ENCODE results near the gene ZSCAN30.
A peak's percentile ranks its signal among the peaks of the same experiment; 100 is the strongest.

Gene ZSCAN30

DNA sequence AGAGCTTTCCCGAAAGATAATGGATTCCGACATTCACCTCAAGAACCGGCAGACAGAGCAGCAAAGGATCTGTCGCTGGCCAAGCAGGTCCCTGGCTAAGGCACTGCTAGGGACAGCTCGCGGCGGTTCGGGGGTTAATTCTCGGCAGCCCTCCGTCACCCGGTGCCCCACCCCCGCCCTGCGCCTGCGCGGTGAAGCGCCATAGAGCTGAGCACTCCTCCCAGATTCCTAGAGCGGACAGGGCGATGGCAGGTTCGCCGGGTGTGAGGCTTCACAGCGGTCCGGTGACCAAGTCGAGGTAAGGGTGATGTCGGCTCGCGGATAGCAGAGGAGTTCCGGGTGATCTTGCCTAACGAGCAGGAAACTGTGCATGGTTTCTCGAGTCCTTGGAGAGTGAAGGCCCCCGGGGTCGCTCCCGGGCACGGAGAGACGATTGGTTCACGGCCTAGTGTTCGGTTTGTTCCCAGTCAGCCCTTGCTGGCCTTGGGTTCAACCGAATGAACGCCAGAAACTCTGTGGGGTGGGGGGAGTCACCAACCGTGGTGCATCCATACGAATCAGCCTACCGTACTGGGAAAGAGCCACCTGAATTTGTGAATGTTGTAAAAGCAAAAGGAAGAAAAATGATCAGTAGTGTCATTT lies at the start of gene ZSCAN30:
TSS of gene ZSCAN30 (minus strand) at position 136 of the 642 bp plus-strand sequence. CDS start 25,877 bp downstream, outside the sequence.
- peak; percentile 91 to 95 for DNase-seq (ENCODE audit: low read depth in 2 of 2)

GRCh38 chr18:35337286-35337685 lies 47.3 kb upstream of the ZSCAN30 start:
- DNase-seq (ENCODE audit: low read depth in 2 of 2): no peak

GRCh38 chr18:35335866-35336265 lies 45.8 kb upstream of the ZSCAN30 start:
- DNase-seq (ENCODE audit: low read depth in 2 of 2): no peak

- DNase-seq (ENCODE audit: low read depth in 2 of 2): no peak
Measured at GRCh38 chr18:35334821-35335220, 44.8 kb upstream of the ZSCAN30 start.

GRCh38 chr18:35334212-35334611 lies 44.2 kb upstream of the ZSCAN30 start:
- no peak for DNase-seq (ENCODE audit: low read depth in 2 of 2)

- no peak for DNase-seq (ENCODE audit: low read depth in 2 of 2)
Measured at GRCh38 chr18:35331367-35332087, 41.5 kb upstream of the ZSCAN30 start.

DNA sequence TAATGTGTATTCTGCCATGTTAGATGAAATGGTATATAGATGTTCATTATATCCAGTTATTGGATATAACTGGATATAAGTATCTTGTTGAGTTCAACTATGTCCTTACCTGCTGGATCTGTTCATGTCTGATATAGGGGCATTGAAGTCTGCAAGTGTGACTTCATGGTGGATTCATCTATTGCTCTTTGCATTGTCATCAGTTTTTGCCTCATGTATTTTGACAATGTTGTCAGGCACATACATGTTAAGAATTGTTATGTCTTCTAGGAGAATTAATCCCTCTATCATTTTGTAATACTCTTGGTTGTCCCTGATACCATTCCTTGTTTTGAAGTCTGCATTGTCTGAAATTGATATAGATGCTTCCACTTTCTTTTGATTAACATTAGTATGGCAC lies 38.8 kb upstream of the ZSCAN30 start:
- DNase-seq (ENCODE audit: low read depth in 2 of 2): no peak

- no peak for DNase-seq (ENCODE audit: low read depth in 2 of 2)
Measured at GRCh38 chr18:35326695-35327387, 36.8 kb upstream of the ZSCAN30 start.

GRCh38 chr18:35324926-35325655 lies 35.1 kb upstream of the ZSCAN30 start:
- no peak for DNase-seq (ENCODE audit: low read depth in 2 of 2)

GRCh38 chr18:35322486-35323458 lies 32.7 kb upstream of the ZSCAN30 start:
- no peak for DNase-seq (ENCODE audit: low read depth in 2 of 2)

- no peak for DNase-seq (ENCODE audit: low read depth in 2 of 2)
Measured at GRCh38 chr18:35311496-35311895, 21.5 kb upstream of the ZSCAN30 start.

DNA sequence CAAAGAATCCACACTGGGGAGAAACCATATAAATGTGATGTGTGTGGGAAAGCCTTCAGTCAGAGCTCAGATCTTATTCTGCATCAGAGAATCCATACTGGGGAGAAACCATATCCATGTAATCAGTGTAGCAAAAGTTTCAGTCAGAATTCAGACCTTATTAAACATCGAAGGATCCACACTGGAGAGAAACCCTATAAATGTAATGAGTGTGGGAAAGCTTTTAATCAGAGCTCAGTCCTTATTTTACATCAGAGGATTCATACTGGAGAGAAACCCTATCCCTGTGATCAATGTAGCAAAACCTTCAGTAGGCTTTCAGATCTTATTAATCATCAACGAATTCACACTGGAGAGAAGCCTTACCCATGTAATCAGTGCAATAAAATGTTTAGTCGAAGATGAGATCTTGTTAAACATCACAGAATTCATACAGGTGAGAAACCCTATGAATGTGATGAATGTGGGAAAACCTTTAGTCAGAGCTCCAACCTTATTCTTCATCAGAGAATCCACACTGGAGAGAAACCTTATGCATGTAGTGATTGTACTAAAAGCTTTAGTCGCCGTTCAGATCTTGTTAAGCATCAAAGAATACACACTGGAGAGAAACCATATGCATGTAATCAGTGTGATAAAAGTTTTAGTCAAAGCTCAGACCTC lies 16.7 kb upstream of the ZSCAN30 start:
- DNase-seq (ENCODE audit: low read depth in 2 of 2): no peak

DNA sequence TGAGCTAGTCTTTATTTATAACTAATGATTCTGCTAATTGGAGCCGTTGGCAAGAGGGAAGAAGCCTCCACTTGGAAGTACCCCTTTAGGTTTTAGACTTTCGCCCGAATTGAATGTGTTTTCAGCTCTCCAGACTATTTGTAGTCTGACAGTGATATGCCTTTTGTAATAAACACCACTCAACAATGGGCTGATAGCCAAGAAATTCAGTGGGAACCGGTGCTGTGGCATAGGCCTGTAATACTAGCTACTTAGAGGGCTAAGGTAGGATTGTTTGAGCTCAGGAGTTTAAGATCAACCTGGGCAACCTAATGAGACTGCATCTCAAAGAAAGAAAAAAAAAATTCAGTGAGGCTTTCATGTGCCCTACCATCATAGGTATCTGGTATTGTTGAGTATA lies 13.6 kb upstream of the ZSCAN30 start:
- DNase-seq (ENCODE audit: low read depth in 2 of 2): no peak

- no peak for DNase-seq (ENCODE audit: low read depth in 2 of 2)
Measured at GRCh38 chr18:35296060-35296459, 6.0 kb upstream of the ZSCAN30 start.

DNA sequence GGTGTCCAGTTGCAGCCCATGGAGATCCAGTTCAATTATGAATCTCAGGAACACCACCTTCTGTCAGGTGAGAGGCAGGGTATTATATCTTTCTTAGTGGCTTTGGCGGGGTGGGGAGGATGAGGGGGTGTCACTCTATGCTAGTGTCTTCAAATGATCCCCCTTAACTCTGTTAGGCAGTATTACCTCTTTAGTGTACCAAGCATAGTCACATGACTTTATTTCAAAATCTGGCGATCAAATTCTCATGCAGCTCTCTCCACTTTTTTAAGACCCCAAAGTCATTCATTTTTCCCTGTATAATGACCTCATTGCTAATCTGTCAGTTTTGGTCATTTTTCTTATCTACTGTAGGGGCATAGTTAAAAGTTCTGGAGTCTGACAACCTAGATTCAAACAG lies 1.1 kb upstream of the ZSCAN30 start:
- DNase-seq (ENCODE audit: low read depth in 2 of 2): no peak

DNA sequence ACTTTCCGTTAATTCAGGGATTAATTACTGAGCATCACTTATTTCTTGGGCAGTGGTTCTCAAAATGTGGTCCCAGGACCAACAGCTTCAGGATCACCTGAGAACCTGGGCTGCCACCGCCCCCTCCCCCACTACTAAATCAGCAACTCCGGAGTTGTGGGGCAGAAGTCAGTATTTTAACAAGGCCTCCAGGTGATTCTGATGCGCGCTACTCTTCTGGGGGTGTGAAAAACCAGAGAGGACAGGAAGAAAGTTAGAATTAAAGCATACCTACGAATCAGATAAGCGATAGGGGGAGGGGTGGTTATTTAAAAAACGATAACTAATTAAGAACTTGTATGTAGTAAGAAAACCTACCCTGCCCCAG lies 319 bp downstream of the ZSCAN30 start:
- no peak for DNase-seq (ENCODE audit: low read depth in 2 of 2)

- DNase-seq (ENCODE audit: low read depth in 2 of 2): no peak
Measured at GRCh38 chr18:35289293-35289692, 736 bp downstream of the ZSCAN30 start.

- DNase-seq (ENCODE audit: low read depth in 2 of 2): no peak
Measured at GRCh38 chr18:35284841-35285240, 5.2 kb downstream of the ZSCAN30 start.

GRCh38 chr18:35283923-35284794 lies 5.9 kb downstream of the ZSCAN30 start:
- DNase-seq (ENCODE audit: low read depth in 2 of 2): no peak

DNA sequence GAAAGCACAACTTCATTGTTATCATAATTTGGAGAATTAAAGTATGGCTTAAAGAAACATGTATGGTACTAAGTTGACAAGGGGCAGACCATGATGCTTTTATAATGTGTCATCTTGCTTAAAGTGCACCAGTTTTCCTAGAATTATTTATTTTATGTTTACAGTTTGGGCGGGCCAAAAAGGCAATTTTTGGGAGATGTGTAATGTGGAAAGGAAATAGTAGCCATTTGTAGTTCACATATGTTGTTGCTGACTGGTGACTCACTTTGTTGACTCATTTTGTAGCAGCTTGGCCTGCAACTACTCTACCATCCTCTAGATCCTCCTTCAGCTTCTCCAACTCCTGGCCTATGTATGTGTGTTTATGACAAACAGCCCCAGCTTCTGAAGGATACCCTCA lies 7.7 kb downstream of the ZSCAN30 start:
- no peak for DNase-seq (ENCODE audit: low read depth in 2 of 2)

Data from activated CD4-positive, alpha-beta T cell treated with anti-CD3 and anti-CD28 coated beads for 24 hours (primary cell).